ENCODE results near the gene POU3F4.

Gene POU3F4

GRCh38 chrX:83508006-83508405 is at the start of gene POU3F4:
POU3F4 (plus strand) TSS chrX:83508290; CDS start chrX:83508325, 35 bp downstream.
- DNase-seq = no peak

- peak; percentile 33 to 79 for DNase-seq
Observed at GRCh38 chrX:83469551-83469950, 38.5 kb upstream of the POU3F4 start.

GRCh38 chrX:83495898-83496297 is 12.2 kb upstream of the POU3F4 start:
- no peak for DNase-seq

- DNase-seq = no peak
Observed at GRCh38 chrX:83501003-83501402, 7.1 kb upstream of the POU3F4 start.

GRCh38 chrX:83501530-83501929 is 6.6 kb upstream of the POU3F4 start:
- DNase-seq = no peak

- DNase-seq = no peak
Observed at GRCh38 chrX:83504721-83505479, 3.2 kb upstream of the POU3F4 start.

- no peak for DNase-seq
Observed at GRCh38 chrX:83508526-83509253, 600 bp downstream of the POU3F4 start.

- no peak for DNase-seq
Observed at GRCh38 chrX:83509254-83509801, 1.2 kb downstream of the POU3F4 start.

- DNase-seq = no peak
Observed at GRCh38 chrX:83510510-83511062, 2.5 kb downstream of the POU3F4 start.

GRCh38 chrX:83511208-83511607 is 3.1 kb downstream of the POU3F4 start:
- DNase-seq = no peak

- no peak for DNase-seq
Observed at GRCh38 chrX:83512111-83512510, 4.0 kb downstream of the POU3F4 start.

GRCh38 chrX:83516597-83516996 is 8.5 kb downstream of the POU3F4 start:
- no peak for DNase-seq

- no peak for DNase-seq
Observed at GRCh38 chrX:83521905-83522304, 13.8 kb downstream of the POU3F4 start.

GRCh38 chrX:83529950-83530349 is 21.9 kb downstream of the POU3F4 start:
- DNase-seq = no peak

- no peak for DNase-seq
Observed at GRCh38 chrX:83535417-83536196, 27.5 kb downstream of the POU3F4 start.
